WTC11 (cell line): ENCODE results near the gene USH1G. TPM values are rescaled to one million over a fixed set of nuclear protein-coding genes. Genes with fewer than 3 reads are reported as not detected.
A peak's percentile ranks its signal among the peaks of the same experiment; 100 is the strongest.

ENCODE experiments used
- ATAC-seq: fragments of 200-7000 bp; cut with Tn5 transposase; 2 replicates; pipeline ENCODE4 v1.10.0; 2021; ENCODE audit warnings: mild to moderate bottlenecking, moderate library complexity
- CTCF ChIA-PET: fragments of 300-600 bp; sonication (Branson Sonifier 250); formaldehyde crosslinking; loops from one replicate; lab custom pipeline; 2021; ENCODE audit warnings: antibody characterized with exemption; lab: Charles Lee
- POLR2A ChIA-PET: fragments of 350-600 bp; sonication (Branson Sonifier 250); formaldehyde crosslinking; loops from one replicate; lab custom pipeline; 2021; ENCODE audit warnings: antibody characterized with exemption; lab: Charles Lee
- DNase-seq: peaks from one replicate; pipeline ENCODE4 v3.0.0; 2021; ENCODE audit warnings: low spot score
- H3K27ac Mint-ChIP-seq: 2 replicates; pipeline ENCODE4 v1.8.0; 2021; ENCODE audit warnings: mixed read lengths
- H3K27me3 Mint-ChIP-seq: 2 replicates; pipeline ENCODE4 v1.8.0; 2021; ENCODE audit warnings: low read depth, mild to moderate bottlenecking, moderate library complexity, mixed read lengths
- H3K36me3 Mint-ChIP-seq: 2 replicates; pipeline ENCODE4 v1.8.0; 2021; ENCODE audit warnings: mixed read lengths
- H3K4me1 Mint-ChIP-seq: 2 replicates; pipeline ENCODE4 v1.8.0; 2022; ENCODE audit warnings: mixed read lengths
- H3K4me3 Mint-ChIP-seq: 2 replicates; pipeline ENCODE4 v1.8.0; 2021; ENCODE audit warnings: mild to moderate bottlenecking, moderate library complexity, mixed read lengths
- H3K9me3 Mint-ChIP-seq: 2 replicates; pipeline ENCODE4 v1.8.0; 2021; ENCODE audit warnings: mixed read lengths
- GTF2I ChIP-seq: fragments of 250-450 bp; sonication (Bioruptor Pico); conservative IDR thresholded peaks from 2 replicates; pipeline ENCODE4 v1.4.0; 2021; ENCODE audit warnings: mild to moderate bottlenecking
- NR1H2 ChIP-seq: sonication (generic); formaldehyde crosslinking; IDR thresholded peaks from 2 replicates; pipeline ENCODE4 v1.9.0; 2021; ENCODE audit warnings: mild to moderate bottlenecking, moderate library complexity, missing genetic modification reagents
- NR3C1 ChIP-seq: sonication (generic); formaldehyde crosslinking; conservative IDR thresholded peaks from 2 replicates; pipeline ENCODE4 v1.8.1; 2023; ENCODE audit warnings: low read depth, mild to moderate bottlenecking, missing genetic modification reagents
- ZNF416 ChIP-seq: fragments of 250-450 bp; sonication (Bioruptor Pico); IDR thresholded peaks from 2 replicates; pipeline ENCODE4 v1.9.0; 2021; ENCODE audit warnings: mild to moderate bottlenecking, inconsistent platforms
- total RNA-seq: library from RNA; stranded (reverse); gene quantifications from 3 replicates; pipeline ENCODE4 v1.2.3, GENCODE V29; 2021
- TF ChIP-seq, protein P1 (sequence below): sonication (generic); formaldehyde crosslinking; IDR thresholded peaks from 2 replicates; pipeline ENCODE4 v1.8.0; 2022; ENCODE audit warnings: mild to moderate bottlenecking, missing genetic modification reagents
- TF ChIP-seq, protein P2 (sequence below): fragments of 250-450 bp; sonication (Bioruptor Pico); IDR thresholded peaks from 2 replicates; pipeline ENCODE4 v1.9.0; 2021; ENCODE audit warnings: mild to moderate bottlenecking, borderline replicate concordance
- TF ChIP-seq, protein P3 (sequence below): sonication (generic); formaldehyde crosslinking; IDR thresholded peaks from 2 replicates; pipeline ENCODE4 v1.8.1; 2023; ENCODE audit warnings: mild to moderate bottlenecking, missing genetic modification reagents
- TF ChIP-seq, protein P4 (sequence below): sonication (generic); formaldehyde crosslinking; IDR thresholded peaks from 2 replicates; pipeline ENCODE4 v1.8.1; 2022; ENCODE audit warnings: mild to moderate bottlenecking, moderate library complexity, missing genetic modification reagents
- TF ChIP-seq, protein P5 (sequence below): sonication (generic); formaldehyde crosslinking; IDR thresholded peaks from 2 replicates; pipeline ENCODE4 v1.8.1; 2023; ENCODE audit warnings: mild to moderate bottlenecking, missing genetic modification reagents, moderate library complexity
- TF ChIP-seq, protein P6 (sequence below): sonication (generic); formaldehyde crosslinking; IDR thresholded peaks from 2 replicates; pipeline ENCODE4 v1.8.1; 2022; ENCODE audit warnings: mild to moderate bottlenecking, missing genetic modification reagents, moderate library complexity, borderline replicate concordance
- TF ChIP-seq, protein P7 (sequence below): fragments of 250-450 bp; sonication (Bioruptor Pico); IDR thresholded peaks from 2 replicates; pipeline ENCODE4 v1.9.0; 2021; ENCODE audit warnings: moderate library complexity, mild to moderate bottlenecking, inconsistent platforms, borderline replicate concordance
- TF ChIP-seq, protein P8 (sequence below): sonication (generic); formaldehyde crosslinking; IDR thresholded peaks from 2 replicates; pipeline ENCODE4 v1.8.0; 2022; ENCODE audit warnings: mild to moderate bottlenecking, missing genetic modification reagents

Gene USH1G
- total RNA-seq, 1 experiment from 2014 or later, result 1.9 TPM

DNA sequence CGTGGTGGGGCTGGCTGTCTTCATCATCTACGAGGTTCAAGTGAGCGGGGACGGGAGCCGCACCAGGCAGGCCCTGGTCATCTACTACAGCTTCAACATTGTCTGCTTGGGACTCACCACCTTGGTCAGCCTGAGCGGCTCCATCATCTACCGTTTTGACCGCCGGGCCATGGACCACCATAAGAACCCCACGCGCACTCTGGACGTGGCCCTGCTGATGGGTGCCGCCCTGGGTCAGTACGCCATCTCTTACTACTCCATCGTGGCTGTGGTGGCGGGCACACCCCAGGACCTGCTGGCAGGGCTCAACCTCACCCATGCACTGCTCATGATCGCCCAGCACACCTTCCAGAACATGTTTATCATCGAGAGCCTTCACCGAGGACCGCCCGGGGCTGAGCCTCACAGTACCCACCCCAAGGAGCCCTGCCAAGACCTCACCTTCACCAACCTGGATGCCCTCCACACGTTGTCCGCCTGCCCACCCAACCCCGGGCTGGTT lies 7.5 kb upstream of the USH1G start (continued):
- TF ChIP-seq, protein P1, sequence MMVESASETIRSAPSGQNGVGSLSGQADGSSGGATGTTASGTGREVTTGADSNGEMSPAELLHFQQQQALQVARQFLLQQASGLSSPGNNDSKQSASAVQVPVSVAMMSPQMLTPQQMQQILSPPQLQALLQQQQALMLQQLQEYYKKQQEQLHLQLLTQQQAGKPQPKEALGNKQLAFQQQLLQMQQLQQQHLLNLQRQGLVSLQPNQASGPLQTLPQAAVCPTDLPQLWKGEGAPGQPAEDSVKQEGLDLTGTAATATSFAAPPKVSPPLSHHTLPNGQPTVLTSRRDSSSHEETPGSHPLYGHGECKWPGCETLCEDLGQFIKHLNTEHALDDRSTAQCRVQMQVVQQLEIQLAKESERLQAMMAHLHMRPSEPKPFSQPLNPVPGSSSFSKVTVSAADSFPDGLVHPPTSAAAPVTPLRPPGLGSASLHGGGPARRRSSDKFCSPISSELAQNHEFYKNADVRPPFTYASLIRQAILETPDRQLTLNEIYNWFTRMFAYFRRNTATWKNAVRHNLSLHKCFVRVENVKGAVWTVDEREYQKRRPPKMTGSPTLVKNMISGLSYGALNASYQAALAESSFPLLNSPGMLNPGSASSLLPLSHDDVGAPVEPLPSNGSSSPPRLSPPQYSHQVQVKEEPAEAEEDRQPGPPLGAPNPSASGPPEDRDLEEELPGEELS (CRISPR knock-in tag), result no peak
- TF ChIP-seq, protein P2, sequence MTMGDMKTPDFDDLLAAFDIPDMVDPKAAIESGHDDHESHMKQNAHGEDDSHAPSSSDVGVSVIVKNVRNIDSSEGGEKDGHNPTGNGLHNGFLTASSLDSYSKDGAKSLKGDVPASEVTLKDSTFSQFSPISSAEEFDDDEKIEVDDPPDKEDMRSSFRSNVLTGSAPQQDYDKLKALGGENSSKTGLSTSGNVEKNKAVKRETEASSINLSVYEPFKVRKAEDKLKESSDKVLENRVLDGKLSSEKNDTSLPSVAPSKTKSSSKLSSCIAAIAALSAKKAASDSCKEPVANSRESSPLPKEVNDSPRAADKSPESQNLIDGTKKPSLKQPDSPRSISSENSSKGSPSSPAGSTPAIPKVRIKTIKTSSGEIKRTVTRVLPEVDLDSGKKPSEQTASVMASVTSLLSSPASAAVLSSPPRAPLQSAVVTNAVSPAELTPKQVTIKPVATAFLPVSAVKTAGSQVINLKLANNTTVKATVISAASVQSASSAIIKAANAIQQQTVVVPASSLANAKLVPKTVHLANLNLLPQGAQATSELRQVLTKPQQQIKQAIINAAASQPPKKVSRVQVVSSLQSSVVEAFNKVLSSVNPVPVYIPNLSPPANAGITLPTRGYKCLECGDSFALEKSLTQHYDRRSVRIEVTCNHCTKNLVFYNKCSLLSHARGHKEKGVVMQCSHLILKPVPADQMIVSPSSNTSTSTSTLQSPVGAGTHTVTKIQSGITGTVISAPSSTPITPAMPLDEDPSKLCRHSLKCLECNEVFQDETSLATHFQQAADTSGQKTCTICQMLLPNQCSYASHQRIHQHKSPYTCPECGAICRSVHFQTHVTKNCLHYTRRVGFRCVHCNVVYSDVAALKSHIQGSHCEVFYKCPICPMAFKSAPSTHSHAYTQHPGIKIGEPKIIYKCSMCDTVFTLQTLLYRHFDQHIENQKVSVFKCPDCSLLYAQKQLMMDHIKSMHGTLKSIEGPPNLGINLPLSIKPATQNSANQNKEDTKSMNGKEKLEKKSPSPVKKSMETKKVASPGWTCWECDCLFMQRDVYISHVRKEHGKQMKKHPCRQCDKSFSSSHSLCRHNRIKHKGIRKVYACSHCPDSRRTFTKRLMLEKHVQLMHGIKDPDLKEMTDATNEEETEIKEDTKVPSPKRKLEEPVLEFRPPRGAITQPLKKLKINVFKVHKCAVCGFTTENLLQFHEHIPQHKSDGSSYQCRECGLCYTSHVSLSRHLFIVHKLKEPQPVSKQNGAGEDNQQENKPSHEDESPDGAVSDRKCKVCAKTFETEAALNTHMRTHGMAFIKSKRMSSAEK (CRISPR knock-in tag), result no peak
- TF ChIP-seq, protein P3, sequence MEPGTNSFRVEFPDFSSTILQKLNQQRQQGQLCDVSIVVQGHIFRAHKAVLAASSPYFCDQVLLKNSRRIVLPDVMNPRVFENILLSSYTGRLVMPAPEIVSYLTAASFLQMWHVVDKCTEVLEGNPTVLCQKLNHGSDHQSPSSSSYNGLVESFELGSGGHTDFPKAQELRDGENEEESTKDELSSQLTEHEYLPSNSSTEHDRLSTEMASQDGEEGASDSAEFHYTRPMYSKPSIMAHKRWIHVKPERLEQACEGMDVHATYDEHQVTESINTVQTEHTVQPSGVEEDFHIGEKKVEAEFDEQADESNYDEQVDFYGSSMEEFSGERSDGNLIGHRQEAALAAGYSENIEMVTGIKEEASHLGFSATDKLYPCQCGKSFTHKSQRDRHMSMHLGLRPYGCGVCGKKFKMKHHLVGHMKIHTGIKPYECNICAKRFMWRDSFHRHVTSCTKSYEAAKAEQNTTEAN, result no peak

DNA sequence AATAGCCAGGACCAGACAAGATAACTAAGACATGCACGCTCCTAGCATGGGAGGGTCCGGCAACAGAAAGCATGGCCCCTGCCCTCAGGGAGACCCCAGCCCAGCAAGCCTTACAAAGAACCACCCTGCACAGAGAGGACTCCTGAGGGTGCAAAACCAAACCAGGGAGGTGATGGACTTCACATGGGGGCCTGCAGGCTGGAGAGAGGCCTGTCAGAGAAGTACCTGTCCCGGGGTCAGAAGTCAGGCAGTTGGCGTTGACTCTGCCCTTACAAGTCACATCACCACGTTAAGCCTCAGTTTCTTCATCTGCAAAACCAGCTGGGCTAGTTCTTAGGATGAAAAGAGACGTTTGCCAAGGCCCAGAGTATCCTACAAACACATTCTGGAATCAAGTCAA lies 5.7 kb upstream of the USH1G start:
- TF ChIP-seq, protein P4, sequence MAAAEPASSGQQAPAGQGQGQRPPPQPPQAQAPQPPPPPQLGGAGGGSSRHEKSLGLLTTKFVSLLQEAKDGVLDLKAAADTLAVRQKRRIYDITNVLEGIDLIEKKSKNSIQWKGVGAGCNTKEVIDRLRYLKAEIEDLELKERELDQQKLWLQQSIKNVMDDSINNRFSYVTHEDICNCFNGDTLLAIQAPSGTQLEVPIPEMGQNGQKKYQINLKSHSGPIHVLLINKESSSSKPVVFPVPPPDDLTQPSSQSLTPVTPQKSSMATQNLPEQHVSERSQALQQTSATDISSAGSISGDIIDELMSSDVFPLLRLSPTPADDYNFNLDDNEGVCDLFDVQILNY, result no peak
- TF ChIP-seq, protein P5, sequence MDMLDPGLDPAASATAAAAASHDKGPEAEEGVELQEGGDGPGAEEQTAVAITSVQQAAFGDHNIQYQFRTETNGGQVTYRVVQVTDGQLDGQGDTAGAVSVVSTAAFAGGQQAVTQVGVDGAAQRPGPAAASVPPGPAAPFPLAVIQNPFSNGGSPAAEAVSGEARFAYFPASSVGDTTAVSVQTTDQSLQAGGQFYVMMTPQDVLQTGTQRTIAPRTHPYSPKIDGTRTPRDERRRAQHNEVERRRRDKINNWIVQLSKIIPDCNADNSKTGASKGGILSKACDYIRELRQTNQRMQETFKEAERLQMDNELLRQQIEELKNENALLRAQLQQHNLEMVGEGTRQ, result no peak
- TF ChIP-seq NR3C1 (no peak), GTF2I (CRISPR knock-in tag) (no peak), NR1H2 (CRISPR knock-in tag) (no peak), ZNF416 (CRISPR knock-in tag) (no peak)
- TF ChIP-seq, protein P6, sequence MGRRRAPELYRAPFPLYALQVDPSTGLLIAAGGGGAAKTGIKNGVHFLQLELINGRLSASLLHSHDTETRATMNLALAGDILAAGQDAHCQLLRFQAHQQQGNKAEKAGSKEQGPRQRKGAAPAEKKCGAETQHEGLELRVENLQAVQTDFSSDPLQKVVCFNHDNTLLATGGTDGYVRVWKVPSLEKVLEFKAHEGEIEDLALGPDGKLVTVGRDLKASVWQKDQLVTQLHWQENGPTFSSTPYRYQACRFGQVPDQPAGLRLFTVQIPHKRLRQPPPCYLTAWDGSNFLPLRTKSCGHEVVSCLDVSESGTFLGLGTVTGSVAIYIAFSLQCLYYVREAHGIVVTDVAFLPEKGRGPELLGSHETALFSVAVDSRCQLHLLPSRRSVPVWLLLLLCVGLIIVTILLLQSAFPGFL (CRISPR knock-in tag), result no peak
- TF ChIP-seq, protein P7, sequence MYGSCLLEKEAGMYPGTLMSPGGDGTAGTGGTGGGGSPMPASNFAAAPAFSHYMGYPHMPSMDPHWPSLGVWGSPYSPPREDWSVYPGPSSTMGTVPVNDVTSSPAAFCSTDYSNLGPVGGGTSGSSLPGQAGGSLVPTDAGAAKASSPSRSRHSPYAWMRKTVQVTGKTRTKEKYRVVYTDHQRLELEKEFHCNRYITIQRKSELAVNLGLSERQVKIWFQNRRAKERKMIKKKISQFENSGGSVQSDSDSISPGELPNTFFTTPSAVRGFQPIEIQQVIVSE (CRISPR knock-in tag), result no peak
- TF ChIP-seq, protein P8, sequence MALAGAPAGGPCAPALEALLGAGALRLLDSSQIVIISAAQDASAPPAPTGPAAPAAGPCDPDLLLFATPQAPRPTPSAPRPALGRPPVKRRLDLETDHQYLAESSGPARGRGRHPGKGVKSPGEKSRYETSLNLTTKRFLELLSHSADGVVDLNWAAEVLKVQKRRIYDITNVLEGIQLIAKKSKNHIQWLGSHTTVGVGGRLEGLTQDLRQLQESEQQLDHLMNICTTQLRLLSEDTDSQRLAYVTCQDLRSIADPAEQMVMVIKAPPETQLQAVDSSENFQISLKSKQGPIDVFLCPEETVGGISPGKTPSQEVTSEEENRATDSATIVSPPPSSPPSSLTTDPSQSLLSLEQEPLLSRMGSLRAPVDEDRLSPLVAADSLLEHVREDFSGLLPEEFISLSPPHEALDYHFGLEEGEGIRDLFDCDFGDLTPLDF (CRISPR knock-in tag), result no peak
- ATAC-seq, result no peak
- no peak overlapping the region for H3K27ac Mint-ChIP-seq
- no peaks in the 10 kb centered on the region; the same call in 1 of the 2 replicates for H3K4me1 Mint-ChIP-seq
- no peaks in the 10 kb centered on the region for H3K36me3 Mint-ChIP-seq
- POLR2A ChIA-PET, result no interaction called here
- H3K27me3 Mint-ChIP-seq, result peaks cover 91% of the 10 kb centered on the region
- peak; percentile 6 for DNase-seq
- no peaks in the 10 kb centered on the region for H3K9me3 Mint-ChIP-seq
- H3K4me3 Mint-ChIP-seq, result no peak overlapping the region
- CTCF ChIA-PET, result interaction anchor here (1.1 to 1.8 kb wide), 2 partner anchors 29 to 32 kb away, joined by 3 to 9 read pairs; no protein-coding TSS in a partner anchor
